ENCODE measurements around the gene NSD2.

GRCh38 chr4:1972414-1972813 lies 101.2 kb downstream of the NSD2 start:
- TF ChIP-seq NCOA1 (IDR thresholded peaks at IDR 0.05; ENCODE audit: low read depth) (no peak), EP300 (IDR thresholded peaks at IDR 0.05; ENCODE audit: low read length) (no peak), EZH2 (IDR thresholded peaks at IDR 0.05; ENCODE audit: borderline replicate concordance, low read depth, low read length) (no peak), ZEB2 (IDR thresholded peaks at IDR 0.05) (no peak), SREBF2 (CRISPR knock-in tag; IDR thresholded peaks at IDR 0.05) (no peak), YY1 (IDR thresholded peaks at IDR 0.05; ENCODE audit: borderline replicate concordance in 1 of 3, control insufficient read depth in 1 of 3, extremely low read depth in 1 of 3, insufficient read depth in 3 of 3, insufficient read length in 1 of 3, insufficient replicate concordance in 2 of 3, low read depth in 1 of 3, low read length in 2 of 3) (no peak), ZBTB8A (IDR thresholded peaks at IDR 0.05; ENCODE audit: partially characterized antibody) (no peak), ZNF639 (CRISPR knock-in tag; conservative IDR thresholded peaks at IDR 0.05 in 1 of 2, IDR thresholded peaks at IDR 0.05 in 1 of 2) (no peak), POLR2A (conservative IDR thresholded peaks at IDR 0.05) (no peak)

Measured in K562 (cell line).